Measurements from ENCODE around the gene PBX1. TPM values are rescaled to one million over a fixed set of nuclear protein-coding genes. Genes with fewer than 3 reads are reported as not detected.

The PBX1 gene
- polyA plus RNA-seq, result 1.3 to 3.5 TPM (median 2.2 TPM) in 3 replicates
- 0.91 TPM for polyA plus RNA-seq (2011; ENCODE audit: low read depth)
- polyA plus RNA-seq (2011; cell fraction: cytosol; rRNA removed), result 1.9 and 2.1 TPM in 2 replicates
- 1.5 and 2.4 TPM in 2 replicates for polyA plus RNA-seq (2011; cell fraction: nucleus; rRNA removed)
- polyA plus RNA-seq (2012; ENCODE audit: low replicate concordance), result 0.97 and 1.7 TPM in 2 replicates
- 2.0 to 3.8 TPM (median 3.1 TPM) in 3 replicates for polyA minus RNA-seq
- 0.77 TPM for polyA minus RNA-seq (2011; cell fraction: cytosol; rRNA and poly(A)+ RNA removed)
- polyA minus RNA-seq (2011; cell fraction: nucleus; rRNA and poly(A)+ RNA removed), result 2.4 and 8.2 TPM in 2 replicates

DNA sequence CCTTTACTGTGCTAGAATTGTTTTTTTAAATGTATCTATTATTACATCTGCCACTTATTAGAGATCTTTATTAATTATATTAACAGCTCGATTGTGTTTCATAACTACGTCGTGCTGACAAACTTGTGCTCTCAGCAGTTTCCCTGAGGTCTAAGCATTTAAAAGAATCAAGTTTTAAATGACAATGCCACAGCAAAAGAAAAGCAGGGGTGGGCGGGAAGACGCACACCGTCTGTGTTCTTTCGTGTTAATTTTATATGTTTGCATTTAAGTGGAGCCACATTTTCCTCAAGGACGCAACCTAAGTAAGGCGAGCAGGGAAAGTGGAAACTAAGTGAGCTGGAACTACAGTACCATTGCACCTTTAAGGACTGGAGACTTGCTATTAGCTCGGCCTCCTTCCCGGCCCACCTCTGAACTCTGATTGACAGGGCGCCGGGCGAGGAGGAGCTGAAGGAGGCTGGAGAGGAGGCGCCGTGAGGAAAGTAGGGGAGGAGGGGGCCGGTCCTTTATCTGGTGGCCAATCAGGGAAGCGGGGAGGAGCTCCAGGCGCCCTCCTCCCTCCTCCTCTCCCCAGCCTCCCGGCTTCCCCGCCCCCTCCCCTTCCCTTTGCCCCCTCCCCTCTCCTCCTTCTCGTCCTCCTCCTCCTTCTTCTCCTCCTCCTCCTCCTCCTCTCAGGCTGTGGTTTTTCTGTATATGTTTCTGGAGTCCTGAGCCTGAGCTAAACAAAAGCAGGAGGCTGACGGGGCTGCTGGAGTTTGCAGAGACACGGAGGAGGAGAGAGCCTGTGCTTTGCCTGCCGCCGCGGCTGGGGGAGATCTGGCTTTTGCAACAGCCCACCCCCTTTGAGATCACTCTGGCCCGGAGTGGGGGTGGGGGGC, at the start of gene PBX1:
TSS of gene PBX1 (plus strand) at position 724 of the 881 bp plus-strand sequence.
- Histone ChIP-seq H3K4me1 (ENCODE audit: control insufficient read depth, extremely low read depth, insufficient read depth, low read length) (peaks cover 6% of the 10 kb centered on the region), H3K79me2 (ENCODE audit: control insufficient read depth, insufficient read depth, low read length) (no peaks in the 10 kb centered on the region), H3K4me2 (ENCODE audit: control insufficient read depth, extremely low read depth, insufficient read depth, low read depth, low read length) (peak within 1 kb of the TSS; percentile 94), H3K4me3 (ENCODE audit: control insufficient read depth in 2 of 3, extremely low read depth in 1 of 3, insufficient read depth in 2 of 3, low read depth in 1 of 3, low read length in 3 of 3) (peak within 1 kb of the TSS; percentile 38 to 66 (median 60)), H3K9ac (ENCODE audit: control insufficient read depth, extremely low read depth, insufficient read depth, low read length) (peak within 1 kb of the TSS; percentile 42), H4K20me1 (ENCODE audit: control insufficient read depth, extremely low read depth, insufficient read depth, low read length) (no peaks in the 10 kb centered on the region), H3K27me3 (ENCODE audit: control insufficient read depth, extremely low read depth, insufficient read depth, low read length) (no peaks in the 10 kb centered on the region), H3K9me1 (ENCODE audit: control insufficient read depth, extremely low read depth, insufficient read depth, low read length) (no peaks in the 10 kb centered on the region), H2AFZ (ENCODE audit: control insufficient read depth, low read length) (peak within 1 kb of the TSS; percentile 96), H3K9me3 (ENCODE audit: control insufficient read depth, low read depth, low read length) (no peaks in the 10 kb centered on the region), H3K36me3 (ENCODE audit: control insufficient read depth in 2 of 2, extremely low read depth in 1 of 2, insufficient read depth in 2 of 2, low read length in 2 of 2) (no peaks in the 10 kb centered on the region), H3K27ac (ENCODE audit: control insufficient read depth, insufficient read depth, low read length) (peak within 1 kb of the TSS; percentile 42)
- peak; percentile 59 for DNase-seq (ENCODE audit: low read depth, low spot score)
- dilution Hi-C loops (cut with MboI; ENCODE audit: extremely low pct_ligation_motif_present, low sequenced_read_pairs), result no loop called here
- TF ChIP-seq CTCF (optimal IDR thresholded peaks at IDR 0.05 in 1 of 3, IDR thresholded peaks at IDR 0.05 in 1 of 3, conservative IDR thresholded peaks at IDR 0.05 in 1 of 3; ENCODE audit: extremely low read depth in 1 of 3, insufficient read depth in 2 of 3, low read length in 3 of 3) (no peak), EZH2 (IDR thresholded peaks at IDR 0.05; ENCODE audit: low read length) (no peak)
- FAIRE-seq, result peak; percentile 93

DNA sequence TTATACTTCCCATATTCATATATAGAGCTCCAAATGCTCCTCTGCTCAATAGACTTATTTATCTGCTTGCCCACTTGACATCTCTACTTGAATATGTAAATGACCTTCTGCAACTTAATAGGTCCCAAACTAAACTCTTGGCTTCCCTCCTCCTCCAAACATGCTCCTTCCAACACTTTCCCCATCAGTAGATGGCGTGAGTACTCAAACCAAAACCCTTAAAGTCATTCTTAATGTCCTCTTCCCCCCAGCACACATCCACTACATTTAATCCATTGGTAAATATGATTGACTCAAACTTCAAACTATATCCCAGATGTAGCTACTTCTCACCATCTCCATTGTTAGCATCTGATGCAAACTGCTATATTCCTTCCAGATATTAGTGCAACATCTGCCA, 48.5 kb upstream of the PBX1 start:
- Histone ChIP-seq H3K9me1 (ENCODE audit: control insufficient read depth, extremely low read depth, insufficient read depth, low read length) (no peaks in the 10 kb centered on the region), H3K27me3 (ENCODE audit: control insufficient read depth, extremely low read depth, insufficient read depth, low read length) (no peaks in the 10 kb centered on the region), H2AFZ (ENCODE audit: control insufficient read depth, low read length) (no peak overlapping the region), H4K20me1 (ENCODE audit: control insufficient read depth, extremely low read depth, insufficient read depth, low read length) (no peaks in the 10 kb centered on the region), H3K4me2 (ENCODE audit: control insufficient read depth, extremely low read depth, insufficient read depth, low read depth, low read length) (no peak overlapping the region), H3K9me3 (ENCODE audit: control insufficient read depth, low read depth, low read length) (no peaks in the 10 kb centered on the region), H3K9ac (ENCODE audit: control insufficient read depth, extremely low read depth, insufficient read depth, low read length) (no peak overlapping the region), H3K4me3 (ENCODE audit: control insufficient read depth in 2 of 3, extremely low read depth in 1 of 3, insufficient read depth in 2 of 3, low read depth in 1 of 3, low read length in 3 of 3) (no peak overlapping the region), H3K27ac (ENCODE audit: control insufficient read depth, insufficient read depth, low read length) (no peak overlapping the region), H3K4me1 (ENCODE audit: control insufficient read depth, extremely low read depth, insufficient read depth, low read length) (no peaks in the 10 kb centered on the region), H3K79me2 (ENCODE audit: control insufficient read depth, insufficient read depth, low read length) (no peaks in the 10 kb centered on the region), H3K36me3 (ENCODE audit: control insufficient read depth in 2 of 2, extremely low read depth in 1 of 2, insufficient read depth in 2 of 2, low read length in 2 of 2) (no peaks in the 10 kb centered on the region)
- dilution Hi-C loops (cut with MboI; ENCODE audit: extremely low pct_ligation_motif_present, low sequenced_read_pairs), result no loop called here
- FAIRE-seq (no peak), DNase-seq (ENCODE audit: low read depth, low spot score) (no peak)
- TF ChIP-seq CTCF (optimal IDR thresholded peaks at IDR 0.05 in 1 of 3, IDR thresholded peaks at IDR 0.05 in 1 of 3, conservative IDR thresholded peaks at IDR 0.05 in 1 of 3; ENCODE audit: extremely low read depth in 1 of 3, insufficient read depth in 2 of 3, low read length in 3 of 3), result peak in 1 of 3 experiments; percentile 21
- no peak for TF ChIP-seq EZH2 (IDR thresholded peaks at IDR 0.05; ENCODE audit: low read length)
